Measurements from ENCODE around the gene CORO1A.
"Not testable (repeated sequence)": the region's sequence is repeated elsewhere in the genome, so short reads cannot be mapped to it uniquely, and the experiment has no call there.

CORO1A gene

DNA sequence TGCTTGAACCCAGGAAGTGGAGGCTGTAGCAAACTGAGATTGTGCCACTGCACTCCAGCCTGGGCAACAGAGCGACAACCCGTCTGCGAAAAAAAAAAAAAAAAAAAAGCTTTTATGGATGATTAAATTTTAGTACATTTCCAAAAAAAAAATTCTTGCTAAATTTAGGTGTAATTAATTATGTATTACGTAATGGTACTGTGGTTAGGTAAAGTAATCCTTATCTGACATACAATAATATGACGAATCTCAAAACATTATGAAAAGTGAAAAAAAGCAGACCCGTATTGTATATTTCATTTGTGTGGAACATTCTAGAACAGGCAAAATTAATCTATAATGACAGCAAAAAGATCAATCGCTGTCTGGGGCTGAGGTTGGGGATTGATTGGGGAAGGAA is 10.3 kb upstream of the CORO1A start:
- Histone ChIP-seq H3K79me2 (ENCODE audit: low read length) (no peaks in the 10 kb centered on the region), H3K27me3 (replicated peaks; ENCODE audit: insufficient read depth, low read length) (no peaks in the 10 kb centered on the region), H3K36me3 (replicated peaks; ENCODE audit: insufficient read depth, low read length) (no peaks in the 10 kb centered on the region), H3F3A (ENCODE audit: insufficient read depth, low read length) (no peaks in the 10 kb centered on the region), H2AFZ (ENCODE audit: low read length) (no peak overlapping the region), H3K27ac (ENCODE audit: low read length) (no peak overlapping the region), H3K9me2 (replicated peaks; ENCODE audit: insufficient read depth, low read length) (no peaks in the 10 kb centered on the region), H3K4me1 (ENCODE audit: low read length) (no peaks in the 10 kb centered on the region), H3K4me2 (ENCODE audit: low read depth, low read length) (no peak overlapping the region), H3K9me3 (replicated peaks; ENCODE audit: insufficient read depth, low read length) (no peaks in the 10 kb centered on the region), H4K20me1 (ENCODE audit: insufficient read depth, low read length) (no peaks in the 10 kb centered on the region), H3K4me3 (ENCODE audit: low read length) (no peak overlapping the region), H3K9ac (ENCODE audit: low read length) (no peak overlapping the region)
- TF ChIP-seq EZH2 (optimal IDR thresholded peaks at IDR 0.05; ENCODE audit: low read depth, low read length) (no peak), EZH2phosphoT487 (IDR thresholded peaks at IDR 0.05; ENCODE audit: low read length) (no peak)
- TF ChIP-seq, protein P1, sequence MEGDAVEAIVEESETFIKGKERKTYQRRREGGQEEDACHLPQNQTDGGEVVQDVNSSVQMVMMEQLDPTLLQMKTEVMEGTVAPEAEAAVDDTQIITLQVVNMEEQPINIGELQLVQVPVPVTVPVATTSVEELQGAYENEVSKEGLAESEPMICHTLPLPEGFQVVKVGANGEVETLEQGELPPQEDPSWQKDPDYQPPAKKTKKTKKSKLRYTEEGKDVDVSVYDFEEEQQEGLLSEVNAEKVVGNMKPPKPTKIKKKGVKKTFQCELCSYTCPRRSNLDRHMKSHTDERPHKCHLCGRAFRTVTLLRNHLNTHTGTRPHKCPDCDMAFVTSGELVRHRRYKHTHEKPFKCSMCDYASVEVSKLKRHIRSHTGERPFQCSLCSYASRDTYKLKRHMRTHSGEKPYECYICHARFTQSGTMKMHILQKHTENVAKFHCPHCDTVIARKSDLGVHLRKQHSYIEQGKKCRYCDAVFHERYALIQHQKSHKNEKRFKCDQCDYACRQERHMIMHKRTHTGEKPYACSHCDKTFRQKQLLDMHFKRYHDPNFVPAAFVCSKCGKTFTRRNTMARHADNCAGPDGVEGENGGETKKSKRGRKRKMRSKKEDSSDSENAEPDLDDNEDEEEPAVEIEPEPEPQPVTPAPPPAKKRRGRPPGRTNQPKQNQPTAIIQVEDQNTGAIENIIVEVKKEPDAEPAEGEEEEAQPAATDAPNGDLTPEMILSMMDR (IDR thresholded peaks at IDR 0.05; ENCODE audit: low read length), result no peak
- no peak for DNase-seq

DNA sequence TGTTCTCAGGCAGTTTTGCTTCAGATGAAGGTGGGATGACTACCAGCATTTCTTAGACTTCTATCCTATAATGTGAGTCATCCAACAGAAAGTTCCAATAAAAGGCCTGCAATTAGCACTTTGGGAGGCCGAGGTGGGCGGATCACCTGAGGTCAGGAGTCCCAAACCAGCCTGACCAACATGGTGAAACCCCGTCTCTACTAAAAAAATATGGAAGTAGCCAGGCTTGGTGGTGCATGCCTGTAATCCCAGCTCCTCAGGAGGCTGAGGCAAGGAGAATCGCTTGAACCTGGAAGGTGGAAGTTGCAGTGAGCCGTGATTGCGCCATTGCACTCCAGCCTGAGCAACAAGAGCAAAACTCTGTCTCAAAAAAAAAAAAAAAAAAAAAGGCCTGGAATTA is 6.5 kb upstream of the CORO1A start:
- not testable (repeated sequence) for H3K79me2 ChIP-seq (ENCODE audit: low read length); H3K9me2 ChIP-seq (replicated peaks; ENCODE audit: insufficient read depth, low read length); H3K27me3 ChIP-seq (replicated peaks; ENCODE audit: insufficient read depth, low read length); H3K36me3 ChIP-seq (replicated peaks; ENCODE audit: insufficient read depth, low read length); H3F3A ChIP-seq (ENCODE audit: insufficient read depth, low read length); H4K20me1 ChIP-seq (ENCODE audit: insufficient read depth, low read length); H3K27ac ChIP-seq (ENCODE audit: low read length); H3K9me3 ChIP-seq (replicated peaks; ENCODE audit: insufficient read depth, low read length); H3K9ac ChIP-seq (ENCODE audit: low read length); H2AFZ ChIP-seq (ENCODE audit: low read length); H3K4me3 ChIP-seq (ENCODE audit: low read length); DNase-seq; H3K4me2 ChIP-seq (ENCODE audit: low read depth, low read length); H3K4me1 ChIP-seq (ENCODE audit: low read length)

DNA sequence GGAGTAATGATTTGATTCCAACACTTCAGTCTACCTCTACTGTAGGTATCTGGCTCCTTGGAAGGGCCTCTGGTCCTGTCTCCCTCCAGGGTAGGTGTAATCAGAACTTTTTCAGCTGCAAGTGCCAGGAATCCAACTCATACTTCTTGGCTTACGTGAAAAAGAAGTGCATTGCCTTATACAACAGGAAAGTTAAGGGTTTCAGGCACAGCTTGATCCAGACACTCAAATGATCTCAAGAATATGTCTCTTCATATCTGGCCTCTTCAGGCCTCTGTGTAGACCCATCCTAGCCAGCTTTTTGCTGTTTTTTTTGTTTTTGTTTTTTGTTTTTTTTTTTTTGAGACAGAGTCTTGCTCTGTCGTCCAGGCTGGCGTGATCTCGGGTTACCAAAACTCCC is 4.2 kb upstream of the CORO1A start:
- H4K20me1 ChIP-seq (ENCODE audit: insufficient read depth, low read length), result no peaks in the 10 kb centered on the region

DNA sequence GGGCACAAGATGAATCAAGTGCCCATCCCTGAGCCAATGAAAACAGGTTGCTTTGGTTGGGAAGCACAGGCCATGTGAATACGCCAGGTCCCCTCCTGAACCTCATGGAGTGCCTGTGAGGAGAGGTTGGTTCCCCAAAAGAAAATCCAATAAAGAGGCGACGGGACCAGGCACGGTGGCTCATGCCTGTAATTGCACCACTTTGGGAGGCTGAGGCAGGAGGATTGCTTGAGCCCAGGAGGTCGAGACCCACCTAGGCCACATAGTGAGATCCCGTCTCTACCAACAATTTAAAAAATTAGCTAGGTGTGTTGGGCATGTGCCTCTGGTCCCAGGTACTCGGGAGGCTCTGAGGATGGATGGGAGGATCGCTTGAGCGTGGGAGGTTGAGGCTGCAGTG is 3.5 kb upstream of the CORO1A start:
- no peak for DNase-seq
- peaks cover 16% of the 10 kb centered on the region for H3K79me2 ChIP-seq (ENCODE audit: low read length)
- no peak for TF ChIP-seq EZH2 (optimal IDR thresholded peaks at IDR 0.05; ENCODE audit: low read depth, low read length)
- TF ChIP-seq EZH2phosphoT487 (IDR thresholded peaks at IDR 0.05; ENCODE audit: low read length), result no peak
- TF ChIP-seq, protein P1 (IDR thresholded peaks at IDR 0.05; ENCODE audit: low read length), result no peak
- H3K9ac ChIP-seq (ENCODE audit: low read length), result no peak overlapping the region
- H3F3A ChIP-seq (ENCODE audit: insufficient read depth, low read length), result peaks cover 15% of the 10 kb centered on the region; the same call in 1 of the 2 replicates
- no peak overlapping the region for H2AFZ ChIP-seq (ENCODE audit: low read length)
- no peaks in the 10 kb centered on the region for H3K27me3 ChIP-seq (replicated peaks; ENCODE audit: insufficient read depth, low read length)
- H3K27ac ChIP-seq (ENCODE audit: low read length), result no peak overlapping the region
- no peaks in the 10 kb centered on the region for H3K9me2 ChIP-seq (replicated peaks; ENCODE audit: insufficient read depth, low read length)
- H3K9me3 ChIP-seq (replicated peaks; ENCODE audit: insufficient read depth, low read length), result no peaks in the 10 kb centered on the region
- H3K4me3 ChIP-seq (ENCODE audit: low read length), result no peak overlapping the region
- no peak overlapping the region for H3K4me2 ChIP-seq (ENCODE audit: low read depth, low read length)
- no peaks in the 10 kb centered on the region for H3K36me3 ChIP-seq (replicated peaks; ENCODE audit: insufficient read depth, low read length)
- H4K20me1 ChIP-seq (ENCODE audit: insufficient read depth, low read length), result no peaks in the 10 kb centered on the region
- peaks cover 5% of the 10 kb centered on the region for H3K4me1 ChIP-seq (ENCODE audit: low read length)

More for the DNA sequence above, 4.2 kb upstream of the CORO1A start:
- H3K4me1 ChIP-seq (ENCODE audit: low read length), result peaks cover 5% of the 10 kb centered on the region
- no peak overlapping the region for H3K9ac ChIP-seq (ENCODE audit: low read length)
- H3K36me3 ChIP-seq (replicated peaks; ENCODE audit: insufficient read depth, low read length), result no peaks in the 10 kb centered on the region
- TF ChIP-seq EZH2 (optimal IDR thresholded peaks at IDR 0.05; ENCODE audit: low read depth, low read length), result no peak
- no peak overlapping the region for H3K4me2 ChIP-seq (ENCODE audit: low read depth, low read length)
- H3K9me3 ChIP-seq (replicated peaks; ENCODE audit: insufficient read depth, low read length), result no peaks in the 10 kb centered on the region
- H3K4me3 ChIP-seq (ENCODE audit: low read length), result no peak overlapping the region
- DNase-seq, result no peak
- no peak overlapping the region for H2AFZ ChIP-seq (ENCODE audit: low read length)
- H3K79me2 ChIP-seq (ENCODE audit: low read length), result peaks cover 9% of the 10 kb centered on the region
- H3K27ac ChIP-seq (ENCODE audit: low read length), result no peak overlapping the region
- peaks cover 8% of the 10 kb centered on the region; the same call in 1 of the 2 replicates for H3F3A ChIP-seq (ENCODE audit: insufficient read depth, low read length)
- no peaks in the 10 kb centered on the region for H3K27me3 ChIP-seq (replicated peaks; ENCODE audit: insufficient read depth, low read length)
- no peaks in the 10 kb centered on the region for H3K9me2 ChIP-seq (replicated peaks; ENCODE audit: insufficient read depth, low read length)

Data from MM.1S (cell line).